HG02840 (cell line): ENCODE measurements around the gene FAF2.
"Not testable (repeated sequence)": the region's sequence is repeated elsewhere in the genome, so short reads cannot be mapped to it uniquely, and the experiment has no call there.

Source experiments
- ATAC-seq: cut with Tn5 transposase; IDR thresholded peaks from one replicate; pipeline ENCODE4 v1.9.1; 2021; ENCODE audit warnings: mild to moderate bottlenecking, moderate library complexity, moderate number of reproducible peaks; ENCODE audit not compliant: unreplicated experiment, low FRiP score

FAF2 gene

GRCh38 chr5:176447978-176448608 is at the start of gene FAF2:
Gene FAF2 (plus strand): TSS chr5:176448385. CDS start chr5:176448408, 23 bp downstream.
- ATAC-seq, result peak; percentile 90

- ATAC-seq, result no peak
These were observed 47.6 kb upstream of the FAF2 start for GRCh38 chr5:176400382-176401156.

- ATAC-seq, result no peak
These were observed 46.6 kb upstream of the FAF2 start for GRCh38 chr5:176401281-176402205.

GRCh38 chr5:176405656-176406435 is 42.3 kb upstream of the FAF2 start:
- ATAC-seq, result no peak

- no peak for ATAC-seq
These were observed 41.6 kb upstream of the FAF2 start for GRCh38 chr5:176406436-176407052.

- ATAC-seq, result no peak
These were observed 40.5 kb upstream of the FAF2 start for GRCh38 chr5:176407456-176408251.

GRCh38 chr5:176408252-176408573 is 40.0 kb upstream of the FAF2 start:
- not testable (repeated sequence) for ATAC-seq

- ATAC-seq, result no peak
These were observed 39.6 kb upstream of the FAF2 start for GRCh38 chr5:176408590-176408989.

GRCh38 chr5:176409765-176410164 is 38.4 kb upstream of the FAF2 start:
- no peak for ATAC-seq

GRCh38 chr5:176410486-176411180 is 37.6 kb upstream of the FAF2 start:
- no peak for ATAC-seq

GRCh38 chr5:176412517-176413254 is 35.5 kb upstream of the FAF2 start:
- ATAC-seq, result no peak

GRCh38 chr5:176413255-176413565 is 35.0 kb upstream of the FAF2 start:
- ATAC-seq, result no peak

GRCh38 chr5:176413709-176414191 is 34.4 kb upstream of the FAF2 start:
- ATAC-seq, result no peak

- no peak for ATAC-seq
These were observed 33.5 kb upstream of the FAF2 start for GRCh38 chr5:176414704-176415103.

GRCh38 chr5:176415240-176415951 is 32.8 kb upstream of the FAF2 start:
- no peak for ATAC-seq

GRCh38 chr5:176415952-176416924 is 31.9 kb upstream of the FAF2 start, which contains the start of gene CLTB:
Gene CLTB (minus strand): TSS chr5:176416539. CDS start chr5:176416363, 176 bp downstream.
- peak; percentile 89 for ATAC-seq
